ENCODE measurements around the gene IGDCC3. TPM values are rescaled to one million over a fixed set of nuclear protein-coding genes. Genes with fewer than 3 reads are reported as not detected.

The IGDCC3 gene
- total and polyA plus RNA-seq, 2 donors (not counting 3 experiments of a cell fraction or from before 2014, with no cell fraction given) = 0.03 TPM; not detected in 1

DNA sequence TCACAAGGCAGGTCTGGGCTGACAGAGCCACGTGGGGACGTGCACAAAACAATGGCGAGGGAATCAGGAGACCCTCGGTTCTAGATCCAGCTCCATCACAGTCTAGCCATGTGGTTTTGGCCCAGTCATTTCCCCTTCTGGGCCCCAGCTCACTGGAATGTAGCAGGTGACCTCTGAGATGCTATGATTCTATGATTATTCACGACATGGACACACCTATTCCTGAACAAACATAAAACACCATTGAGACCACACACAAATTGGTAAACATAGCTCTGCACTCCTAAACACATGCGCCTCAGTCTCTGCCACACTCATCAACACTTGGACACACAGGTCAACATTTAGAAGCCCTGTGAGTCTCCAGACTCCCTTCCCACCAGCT, 36.0 kb upstream of the IGDCC3 start:
- Histone ChIP-seq H3K27me3 (ENCODE audit: control insufficient read depth in 2 of 2, insufficient read depth in 2 of 2, low read length in 2 of 2) (peaks cover 12 to 26% of the 10 kb centered on the region in 2 experiments), H3K4me2 (ENCODE audit: insufficient read depth, low read length) (no peak overlapping the region), H3K9me1 (replicated peaks; ENCODE audit: control insufficient read depth, extremely low read depth, insufficient read depth, low read length) (no peaks in the 10 kb centered on the region), H3K4me1 (ENCODE audit: control insufficient read depth, extremely low read depth, insufficient read depth, low read length) (no peaks in the 10 kb centered on the region), H3K27ac (ENCODE audit: insufficient read depth, low read depth, low read length) (no peak overlapping the region), H4K20me1 (replicated peaks; ENCODE audit: control insufficient read depth, extremely low read depth, insufficient read depth, low read length) (no peaks in the 10 kb centered on the region), H3K36me3 (ENCODE audit: control insufficient read depth in 2 of 2, extremely low read depth in 1 of 2, insufficient read depth in 2 of 2, low read length in 2 of 2) (no peaks in the 10 kb centered on the region), H3K9me3 (replicated peaks; ENCODE audit: control insufficient read depth, insufficient read depth, low read length) (no peaks in the 10 kb centered on the region), H2AFZ (ENCODE audit: low read depth, low read length) (no peak overlapping the region), H3K4me3 (replicated peaks in 1 of 3; ENCODE audit: insufficient read depth in 1 of 3, low read depth in 1 of 3, low read length in 3 of 3) (no peak overlapping the region), H3K9ac (replicated peaks; ENCODE audit: extremely low read depth, insufficient read depth, low read length) (no peak overlapping the region), H3K79me2 (ENCODE audit: control insufficient read depth, insufficient read depth, low read length) (no peaks in the 10 kb centered on the region)
- DNase-seq (ENCODE audit: low read depth, low spot score) (no peak), FAIRE-seq (no peak)
- BruUV-seq (replicated peaks) = no TSS peak
- dilution Hi-C loops (cut with MboI; ENCODE audit: extremely low pct_ligation_motif_present, low sequenced_read_pairs) = no loop called here
- intact Hi-C loops (cut with micrococcal nuclease) = no loop called here
- ChIA-PET POLR2A (no interaction called here), CTCF (interaction anchor here (0.6 to 2.1 kb wide), 4 partner anchors 9 to 95 kb away, joined by 3 to 7 read pairs (median 6); no protein-coding TSS in a partner anchor)
- TF ChIP-seq MYC (IDR thresholded peaks at IDR 0.05; ENCODE audit: low read depth, low read length) (no peak), POLR2A (IDR thresholded peaks at IDR 0.05; ENCODE audit: low read depth, low read length) (no peak), EZH2 (IDR thresholded peaks at IDR 0.05; ENCODE audit: borderline replicate concordance, low read depth, low read length, severe bottlenecking) (no peak), POLR2AphosphoS5 (IDR thresholded peaks at IDR 0.05; ENCODE audit: insufficient read depth, low read depth, low read length) (no peak), FOS (IDR thresholded peaks at IDR 0.05; ENCODE audit: borderline replicate concordance, insufficient read depth, low read length) (no peak)
- TF ChIP-seq, protein P1, sequence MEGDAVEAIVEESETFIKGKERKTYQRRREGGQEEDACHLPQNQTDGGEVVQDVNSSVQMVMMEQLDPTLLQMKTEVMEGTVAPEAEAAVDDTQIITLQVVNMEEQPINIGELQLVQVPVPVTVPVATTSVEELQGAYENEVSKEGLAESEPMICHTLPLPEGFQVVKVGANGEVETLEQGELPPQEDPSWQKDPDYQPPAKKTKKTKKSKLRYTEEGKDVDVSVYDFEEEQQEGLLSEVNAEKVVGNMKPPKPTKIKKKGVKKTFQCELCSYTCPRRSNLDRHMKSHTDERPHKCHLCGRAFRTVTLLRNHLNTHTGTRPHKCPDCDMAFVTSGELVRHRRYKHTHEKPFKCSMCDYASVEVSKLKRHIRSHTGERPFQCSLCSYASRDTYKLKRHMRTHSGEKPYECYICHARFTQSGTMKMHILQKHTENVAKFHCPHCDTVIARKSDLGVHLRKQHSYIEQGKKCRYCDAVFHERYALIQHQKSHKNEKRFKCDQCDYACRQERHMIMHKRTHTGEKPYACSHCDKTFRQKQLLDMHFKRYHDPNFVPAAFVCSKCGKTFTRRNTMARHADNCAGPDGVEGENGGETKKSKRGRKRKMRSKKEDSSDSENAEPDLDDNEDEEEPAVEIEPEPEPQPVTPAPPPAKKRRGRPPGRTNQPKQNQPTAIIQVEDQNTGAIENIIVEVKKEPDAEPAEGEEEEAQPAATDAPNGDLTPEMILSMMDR (IDR thresholded peaks at IDR 0.05; ENCODE audit: extremely low read depth in 1 of 2, insufficient read depth in 1 of 2, low read depth in 1 of 2, low read length in 2 of 2) = no peak
- TF ChIP-seq, protein P2, sequence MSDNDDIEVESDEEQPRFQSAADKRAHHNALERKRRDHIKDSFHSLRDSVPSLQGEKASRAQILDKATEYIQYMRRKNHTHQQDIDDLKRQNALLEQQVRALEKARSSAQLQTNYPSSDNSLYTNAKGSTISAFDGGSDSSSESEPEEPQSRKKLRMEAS (IDR thresholded peaks at IDR 0.05; ENCODE audit: insufficient read depth, insufficient read length) = no peak
